HG02938 (cell line): ENCODE measurements around the gene PCDHGA8.
"Not testable (repeated sequence)": the region's sequence is repeated elsewhere in the genome, so short reads cannot be mapped to it uniquely, and the experiment has no call there.

Source experiments
- ATAC-seq: cut with Tn5 transposase; IDR thresholded peaks from one replicate; pipeline ENCODE4 v1.9.1; 2021; ENCODE audit warnings: mild to moderate bottlenecking, moderate library complexity; ENCODE audit not compliant: unreplicated experiment

PCDHGA8 gene

DNA sequence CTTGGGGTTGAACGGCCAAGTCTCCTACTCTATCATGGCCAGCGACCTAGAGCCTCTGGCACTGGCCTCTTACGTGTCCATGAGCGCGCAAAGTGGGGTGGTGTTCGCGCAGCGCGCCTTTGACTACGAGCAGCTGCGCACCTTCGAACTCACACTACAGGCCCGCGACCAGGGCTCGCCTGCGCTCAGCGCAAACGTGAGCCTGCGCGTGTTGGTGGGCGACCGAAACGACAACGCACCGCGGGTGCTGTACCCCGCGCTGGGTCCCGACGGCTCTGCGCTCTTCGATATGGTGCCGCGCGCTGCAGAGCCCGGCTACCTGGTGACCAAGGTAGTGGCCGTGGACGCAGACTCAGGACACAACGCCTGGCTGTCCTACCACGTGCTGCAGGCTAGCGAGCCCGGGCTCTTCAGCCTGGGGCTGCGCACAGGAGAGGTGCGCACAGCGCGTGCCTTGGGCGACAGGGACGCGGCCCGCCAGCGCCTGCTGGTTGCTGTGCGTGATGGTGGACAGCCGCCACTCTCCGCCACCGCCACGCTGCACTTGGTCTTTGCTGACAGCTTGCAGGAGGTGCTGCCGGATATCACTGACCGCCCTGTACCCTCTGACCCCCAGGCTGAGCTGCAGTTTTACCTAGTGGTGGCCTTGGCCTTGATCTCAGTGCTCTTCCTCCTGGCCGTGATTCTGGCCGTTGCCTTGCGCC is 7.3 kb downstream of the PCDHGA8 start:
- no peak for ATAC-seq

DNA sequence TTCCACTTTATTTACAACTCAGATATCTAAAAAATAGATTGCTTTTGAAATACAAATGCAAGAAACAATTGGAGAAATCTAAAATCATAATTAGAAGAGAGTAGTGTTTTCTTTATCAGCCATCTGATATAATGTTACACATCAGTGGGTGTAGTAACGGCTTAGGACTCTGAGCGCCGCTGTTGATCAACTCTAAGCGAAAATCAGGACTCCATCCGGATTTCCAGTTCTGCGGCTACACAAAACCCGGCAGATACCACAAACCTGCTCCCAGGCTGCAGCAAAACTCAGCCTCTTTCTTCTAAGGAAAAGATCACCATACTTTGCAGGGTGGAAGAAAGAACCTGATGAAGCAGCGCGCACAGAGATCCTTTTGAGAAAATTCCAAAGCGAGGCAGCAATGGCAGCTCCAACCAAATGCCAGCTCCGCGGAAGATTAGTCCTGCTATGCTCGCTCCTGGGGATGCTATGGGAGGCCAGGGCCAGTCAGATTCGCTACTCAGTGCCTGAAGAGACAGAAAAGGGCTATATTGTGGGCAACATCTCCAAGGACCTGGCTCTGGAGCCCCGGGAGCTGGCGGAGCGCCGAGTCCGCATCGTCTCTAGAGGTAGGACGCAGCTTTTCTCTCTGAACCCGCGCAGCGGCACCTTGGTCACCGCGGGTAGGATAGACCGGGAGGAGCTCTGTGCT is 10.3 kb downstream of the PCDHGA8 start, which contains the start of gene PCDHGA9:
Gene PCDHGA9 (plus strand): TSS at position 226 of the 691 bp plus-strand sequence. CDS start 175 bp downstream, at position 401.
- ATAC-seq = no peak

DNA sequence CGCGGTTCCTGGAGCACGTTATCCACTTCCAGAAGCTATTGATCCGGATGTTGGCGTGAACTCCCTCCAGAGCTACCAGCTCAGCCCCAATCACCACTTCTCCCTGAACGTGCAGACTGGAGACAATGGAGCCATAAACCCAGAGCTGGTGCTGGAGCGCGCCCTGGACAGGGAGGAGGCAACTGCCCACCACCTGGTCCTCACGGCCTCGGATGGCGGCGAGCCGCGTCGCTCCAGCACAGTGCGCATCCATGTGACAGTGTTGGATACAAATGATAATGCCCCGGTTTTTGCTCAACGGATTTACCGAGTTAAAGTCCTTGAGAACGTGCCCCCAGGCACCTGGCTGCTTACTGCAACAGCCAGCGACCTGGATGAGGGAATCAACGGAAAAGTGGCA is 11.0 kb downstream of the PCDHGA8 start:
- no peak for ATAC-seq

DNA sequence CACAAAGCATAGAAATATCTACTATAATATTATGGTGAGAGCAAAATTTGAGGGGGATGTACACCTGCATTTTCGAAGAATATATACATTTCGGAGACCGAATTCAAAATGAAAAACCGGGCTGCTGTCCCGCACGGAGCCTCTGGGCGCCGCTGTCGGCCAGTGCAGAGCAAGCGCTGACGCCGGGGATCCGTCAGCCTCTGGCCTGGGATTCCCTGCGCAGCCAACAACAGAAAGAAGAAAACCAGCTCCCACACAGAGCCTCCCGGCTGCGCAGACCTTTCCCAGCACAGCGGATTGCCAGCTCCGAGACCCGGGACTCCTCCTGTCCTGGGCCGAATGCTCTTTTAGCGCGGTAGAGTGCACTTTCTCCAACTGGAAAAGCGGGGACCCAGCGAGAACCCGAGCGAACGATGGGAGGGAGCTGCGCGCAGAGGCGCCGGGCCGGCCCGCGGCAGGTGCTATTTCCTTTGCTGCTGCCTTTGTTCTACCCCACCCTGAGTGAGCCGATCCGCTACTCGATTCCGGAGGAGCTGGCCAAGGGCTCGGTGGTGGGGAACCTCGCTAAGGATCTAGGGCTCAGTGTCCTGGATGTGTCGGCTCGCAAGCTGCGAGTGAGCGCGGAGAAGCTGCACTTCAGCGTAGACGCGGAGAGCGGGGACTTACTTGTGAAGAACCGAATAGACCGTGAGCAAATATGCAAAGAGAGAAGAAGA is 15.5 kb downstream of the PCDHGA8 start, which contains the start of gene PCDHGB6:
Gene PCDHGB6 (plus strand): TSS at position 232 of the 716 bp plus-strand sequence. CDS start 182 bp downstream, at position 414.
- ATAC-seq = peak; percentile 49

DNA sequence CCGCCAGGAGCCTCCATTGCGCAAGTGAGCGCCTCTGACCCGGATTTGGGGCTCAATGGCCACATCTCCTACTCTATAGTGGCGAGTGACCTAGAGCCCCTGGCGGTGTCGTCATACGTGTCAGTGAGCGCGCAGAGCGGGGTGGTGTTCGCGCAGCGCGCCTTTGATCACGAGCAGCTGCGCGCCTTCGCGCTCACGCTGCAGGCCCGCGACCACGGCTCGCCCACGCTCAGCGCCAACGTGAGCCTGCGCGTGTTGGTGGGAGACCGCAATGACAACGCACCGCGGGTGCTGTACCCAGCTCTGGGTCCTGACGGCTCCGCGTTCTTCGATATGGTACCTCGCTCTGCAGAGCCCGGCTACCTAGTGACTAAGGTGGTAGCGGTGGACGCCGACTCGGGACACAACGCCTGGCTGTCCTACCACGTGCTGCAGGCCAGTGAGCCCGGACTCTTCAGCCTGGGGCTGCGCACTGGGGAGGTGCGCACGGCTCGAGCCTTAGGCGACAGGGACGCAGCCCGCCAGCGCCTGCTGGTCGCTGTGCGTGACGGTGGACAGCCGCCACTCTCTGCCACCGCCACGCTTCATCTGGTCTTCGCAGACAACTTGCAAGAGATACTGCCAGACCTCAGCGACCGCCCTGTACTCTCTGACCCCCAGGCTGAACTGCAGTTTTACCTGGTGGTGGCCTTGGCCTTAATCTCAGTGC is 17.3 kb downstream of the PCDHGA8 start:
- no peak for ATAC-seq

DNA sequence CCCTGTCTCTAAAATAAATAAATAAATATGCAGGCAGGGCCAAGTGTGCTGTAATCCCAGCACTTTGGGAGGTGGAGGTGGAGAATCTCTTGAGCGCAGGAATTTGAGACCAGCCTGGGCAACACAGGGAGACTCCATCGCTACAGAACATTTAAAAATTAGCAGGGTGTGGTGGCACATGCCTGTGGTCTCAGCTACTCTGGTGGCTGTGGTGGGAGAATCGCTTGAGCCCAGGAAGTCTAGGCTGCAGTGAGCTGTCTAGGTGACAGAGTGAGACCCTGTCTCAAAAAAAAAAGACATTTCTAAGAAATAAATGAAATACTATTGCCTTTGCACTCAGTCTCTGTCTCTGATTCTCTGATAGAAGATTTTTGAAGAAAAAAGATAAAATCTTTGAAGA is 19.1 kb downstream of the PCDHGA8 start:
- no peak for ATAC-seq

- peak; percentile 74 for ATAC-seq
These were observed 20.6 kb downstream of the PCDHGA8 start, which contains the start of gene PCDHGA10 for GRCh38 chr5:141412854-141413539. Gene PCDHGA10 (plus strand): TSS chr5:141412987. CDS start chr5:141413176, 189 bp downstream.

DNA sequence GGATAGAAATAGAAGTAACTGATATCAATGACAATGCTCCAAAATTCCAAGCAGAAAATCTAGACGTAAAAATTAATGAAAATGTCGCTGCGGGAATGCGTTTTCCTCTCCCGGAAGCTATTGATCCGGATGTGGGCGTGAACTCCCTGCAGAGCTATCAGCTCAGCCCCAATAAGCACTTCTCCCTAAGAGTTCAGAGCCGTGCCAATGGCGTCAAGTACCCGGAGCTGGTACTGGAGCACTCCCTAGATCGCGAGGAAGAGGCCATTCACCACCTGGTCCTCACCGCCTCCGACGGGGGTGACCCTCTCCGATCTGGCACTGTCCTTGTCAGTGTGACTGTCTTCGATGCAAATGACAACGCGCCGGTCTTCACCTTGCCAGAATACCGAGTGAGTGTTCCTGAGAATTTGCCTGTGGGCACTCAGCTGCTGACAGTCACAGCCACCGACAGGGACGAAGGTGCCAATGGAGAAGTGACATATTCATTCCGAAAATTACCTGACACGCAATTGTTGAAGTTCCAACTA is 21.2 kb downstream of the PCDHGA8 start:
- ATAC-seq = no peak

- ATAC-seq = not testable (repeated sequence)
These were observed 22.3 kb downstream of the PCDHGA8 start for GRCh38 chr5:141414548-141415274.

GRCh38 chr5:141415275-141415618 is 22.8 kb downstream of the PCDHGA8 start:
- not testable (repeated sequence) for ATAC-seq

DNA sequence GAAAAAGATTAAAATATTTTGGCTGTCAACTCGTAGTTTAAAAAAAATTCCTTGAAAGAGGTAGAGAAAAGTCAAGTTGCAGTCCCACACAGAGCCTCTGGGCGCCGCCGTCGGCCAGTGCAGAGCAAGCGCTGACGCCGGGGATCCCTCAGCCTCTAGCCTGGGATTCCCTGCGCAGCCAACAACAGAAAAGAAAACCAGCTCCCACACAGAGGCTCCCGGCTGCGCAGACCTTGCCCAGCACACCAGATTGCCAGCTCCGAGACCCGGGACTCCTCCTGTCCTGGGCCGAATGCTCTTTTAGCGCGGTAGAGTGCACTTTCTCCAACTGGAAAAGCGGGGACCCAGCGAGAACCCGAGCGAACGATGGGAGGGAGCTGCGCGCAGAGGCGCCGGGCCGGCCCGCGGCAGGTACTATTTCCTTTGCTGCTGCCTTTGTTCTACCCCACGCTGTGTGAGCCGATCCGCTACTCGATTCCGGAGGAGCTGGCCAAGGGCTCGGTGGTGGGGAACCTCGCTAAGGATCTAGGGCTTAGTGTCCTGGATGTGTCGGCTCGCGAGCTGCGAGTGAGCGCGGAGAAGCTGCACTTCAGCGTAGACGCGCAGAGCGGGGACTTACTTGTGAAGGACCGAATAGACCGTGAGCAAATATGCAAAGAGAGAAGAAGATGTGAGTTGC is 25.2 kb downstream of the PCDHGA8 start, which contains the start of gene PCDHGB7:
Gene PCDHGB7 (plus strand): TSS at position 184 of the 679 bp plus-strand sequence. CDS start 183 bp downstream, at position 367.
- peak; percentile 53 for ATAC-seq

- no peak for ATAC-seq
These were observed 26.8 kb downstream of the PCDHGA8 start for GRCh38 chr5:141419074-141419880.

DNA sequence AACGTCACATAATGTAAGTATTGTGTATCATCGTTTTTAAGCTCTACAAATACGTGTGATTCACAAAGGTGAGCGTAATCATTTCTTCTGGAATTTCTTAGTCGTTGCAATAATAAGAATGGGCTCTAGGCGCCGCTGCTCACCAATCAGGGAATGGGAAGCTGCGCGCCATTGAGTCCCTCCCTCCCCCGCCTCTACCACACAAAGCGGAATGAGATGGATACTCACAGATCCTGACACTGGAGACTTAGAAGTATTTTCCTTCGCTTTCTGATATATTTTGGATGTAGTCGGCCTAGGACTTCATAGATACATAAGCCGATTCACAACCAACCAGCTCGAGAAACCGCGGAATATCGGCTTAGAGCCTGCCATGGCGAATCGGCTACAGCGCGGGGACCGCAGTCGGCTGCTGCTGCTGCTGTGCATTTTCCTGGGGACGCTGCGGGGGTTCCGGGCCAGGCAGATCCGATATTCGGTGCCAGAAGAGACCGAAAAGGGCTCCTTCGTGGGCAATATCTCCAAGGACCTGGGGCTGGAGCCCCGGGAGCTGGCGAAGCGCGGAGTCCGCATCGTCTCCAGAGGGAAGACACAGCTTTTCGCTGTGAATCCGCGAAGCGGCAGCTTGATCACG is 28.5 kb downstream of the PCDHGA8 start, which contains the start of gene PCDHGA11:
Gene PCDHGA11 (plus strand): TSS at position 197 of the 634 bp plus-strand sequence. CDS start 177 bp downstream, at position 374.
- ATAC-seq = peak; percentile 34

DNA sequence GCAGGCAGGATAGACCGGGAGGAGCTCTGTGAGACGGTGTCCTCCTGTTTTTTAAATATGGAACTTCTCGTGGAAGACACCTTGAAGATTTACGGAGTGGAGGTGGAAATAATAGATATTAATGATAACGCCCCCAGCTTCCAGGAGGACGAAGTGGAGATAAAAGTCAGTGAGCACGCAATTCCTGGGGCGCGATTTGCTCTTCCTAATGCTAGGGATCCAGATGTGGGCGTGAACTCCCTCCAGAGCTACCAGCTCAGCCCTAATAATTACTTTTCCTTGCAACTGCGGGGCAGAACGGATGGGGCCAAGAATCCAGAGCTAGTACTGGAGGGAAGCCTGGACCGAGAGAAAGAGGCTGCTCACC is 29.0 kb downstream of the PCDHGA8 start:
- ATAC-seq = no peak

DNA sequence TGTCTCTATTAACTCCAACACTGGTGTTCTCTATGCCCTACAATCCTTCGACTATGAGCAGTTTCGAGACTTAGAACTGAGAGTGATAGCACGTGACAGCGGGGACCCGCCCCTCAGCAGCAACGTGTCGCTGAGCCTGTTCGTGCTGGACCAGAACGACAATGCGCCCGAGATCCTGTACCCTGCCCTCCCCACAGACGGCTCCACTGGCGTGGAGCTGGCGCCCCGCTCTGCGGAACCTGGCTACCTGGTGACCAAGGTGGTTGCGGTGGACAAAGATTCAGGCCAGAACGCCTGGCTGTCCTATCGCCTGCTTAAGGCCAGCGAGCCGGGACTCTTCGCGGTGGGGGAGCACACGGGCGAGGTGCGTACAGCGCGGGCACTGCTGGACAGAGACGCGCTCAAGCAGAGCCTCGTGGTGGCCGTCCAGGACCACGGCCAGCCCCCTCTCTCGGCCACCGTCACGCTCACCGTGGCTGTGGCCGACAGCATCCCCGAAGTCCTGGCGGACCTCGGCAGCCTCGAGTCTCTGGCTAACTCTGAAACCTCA is 30.4 kb downstream of the PCDHGA8 start:
- no peak for ATAC-seq

DNA sequence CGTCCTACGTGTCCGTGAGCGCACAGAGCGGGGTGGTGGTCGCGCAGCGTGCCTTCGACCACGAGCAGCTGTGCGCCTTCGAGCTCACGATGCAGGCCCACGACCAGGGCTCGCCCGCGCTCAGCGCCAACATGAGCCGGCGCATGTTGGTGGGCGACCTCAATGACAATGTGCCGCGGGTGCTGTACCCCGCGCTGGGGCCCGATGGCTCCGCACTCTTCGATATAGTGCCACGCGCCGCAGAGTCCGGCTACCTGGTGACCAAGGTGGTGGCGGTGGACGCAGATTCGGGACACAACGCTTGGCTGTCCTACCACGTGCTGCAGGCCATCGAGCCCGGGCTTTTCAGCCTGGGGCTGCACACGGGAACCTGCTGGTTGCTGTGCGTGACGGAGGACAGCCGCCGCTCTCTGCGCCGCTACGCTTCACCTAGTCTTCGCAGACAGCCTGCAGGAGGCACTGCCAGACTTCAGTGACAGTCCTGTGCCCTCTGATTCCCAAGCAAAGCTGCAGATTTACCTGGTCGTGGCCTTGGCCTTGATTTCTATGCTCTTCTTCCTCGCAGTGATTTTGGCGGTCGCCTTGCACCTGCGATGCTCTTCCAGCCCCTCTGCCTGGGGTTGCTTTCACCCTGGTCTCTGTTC is 35.5 kb downstream of the PCDHGA8 start:
- no peak for ATAC-seq
